Transverse colon (tissue), 4 donors: ENCODE results near the gene CEBPE. TPM values are rescaled to one million over a fixed set of nuclear protein-coding genes. Genes with fewer than 3 reads are reported as not detected.

Experiments used
- DNase-seq: peaks from one replicate; pipeline ENCODE4 v3.0.0-alpha.2; 2019
- H3K27ac ChIP-seq, 4 donors: fragments of 200-600 bp; sonication (generic); 2 replicates each; pipeline ENCODE4 v1.5.1; 2016 to 2018; ENCODE audit warnings: inconsistent platforms in 4 of 4
- H3K27me3 ChIP-seq: fragments of 200-600 bp; sonication (generic); 2 replicates; pipeline ENCODE4 v1.5.1; 2017; ENCODE audit warnings: inconsistent platforms
- H3K36me3 ChIP-seq, 4 donors: fragments of 200-600 bp; sonication (generic); 2 replicates each; pipeline ENCODE4 v1.5.1; 2017 to 2019; ENCODE audit warnings: inconsistent platforms in 4 of 4
- H3K4me1 ChIP-seq, 4 donors: fragments of 200-600 bp; sonication (generic); 2 replicates each; pipeline ENCODE4 v1.5.1; 2017 to 2020; ENCODE audit warnings: inconsistent platforms in 4 of 4
- H3K4me3 ChIP-seq, 4 donors: fragments of 200-600 bp; sonication (generic); 1 replicate in 1 of 4; 2 replicates in 3 of 4; pipeline versions ENCODE4 v1.5.1 to v1.6.1; 2017 to 2019; ENCODE audit warnings: inconsistent platforms in 4 of 4
- H3K9me3 ChIP-seq, 2 donors: fragments of 200-600 bp; sonication (generic); 2 replicates each; pipeline ENCODE4 v1.5.1; 2017 to 2019; ENCODE audit warnings: inconsistent platforms in 2 of 2
- EP300 ChIP-seq: sonication (generic); formaldehyde crosslinking; IDR thresholded peaks from one replicate; pipeline ENCODE4 v1.6.1; 2017; ENCODE audit warnings: antibody characterized with exemption, low read depth
- POLR2A ChIP-seq: fragments of 450-650 bp; IDR thresholded peaks from one replicate; pipeline ENCODE4 v1.6.1; 2016; ENCODE audit warnings: antibody characterized with exemption, mild to moderate bottlenecking, moderate library complexity
- POLR2AphosphoS5 ChIP-seq, 3 donors: sonication (generic); formaldehyde crosslinking; IDR thresholded peaks; one replicate each; pipeline ENCODE4 v1.6.1; 2016; ENCODE audit warnings: antibody characterized with exemption in 3 of 3
- WGBS, 2 donors: methylation state at CpG; one replicate each; pipeline ENCODE4 v1.1.5; 2018; ENCODE audit warnings: low coverage in 1 of 2; 5-methylcytosine and 5-hydroxymethylcytosine counted together
- in situ Hi-C, 4 donors: fragments of 200-750 bp; cut with MboI; loops; one replicate each; pipeline versions ENCODE4 v1.15.0 to v1.15.1; 2017; ENCODE audit warnings: low sequenced_read_pairs in 3 of 4, low pct_ligation_motif_present in 1 of 4, low pct_unique_long_range_greater_than_20kb in 1 of 4
- intact Hi-C: fragments of 100-400 bp; cut with DNase I; formaldehyde crosslinking; loops from one replicate; pipeline ENCODE4 v1.15.1; 2023; ENCODE audit warnings: low total_unique reads
- total RNA-seq, 4 donors: library from RNA; depleted of rRNA; stranded (reverse); fragments of >200 nt; gene quantifications; one replicate each; pipeline ENCODE4 v1.1.0, GENCODE V29; 2016
- TF ChIP-seq, protein P1 (sequence below), 5 experiments: fragments of 200-600 bp in 3 of 5; fragments of 450-650 bp in 2 of 5; sonication (generic) in 3 of 5; IDR thresholded peaks; 1 replicate in 2 of 5; 2 replicates in 3 of 5; pipeline ENCODE4 v1.5.1; 2016 to 2017; ENCODE audit warnings: antibody characterized with exemption in 5 of 5, inconsistent platforms in 3 of 5, mild to moderate bottlenecking in 2 of 5, moderate library complexity in 1 of 5

Gene CEBPE
- total RNA-seq, 4 donors from 2014 or later: not detected

DNA sequence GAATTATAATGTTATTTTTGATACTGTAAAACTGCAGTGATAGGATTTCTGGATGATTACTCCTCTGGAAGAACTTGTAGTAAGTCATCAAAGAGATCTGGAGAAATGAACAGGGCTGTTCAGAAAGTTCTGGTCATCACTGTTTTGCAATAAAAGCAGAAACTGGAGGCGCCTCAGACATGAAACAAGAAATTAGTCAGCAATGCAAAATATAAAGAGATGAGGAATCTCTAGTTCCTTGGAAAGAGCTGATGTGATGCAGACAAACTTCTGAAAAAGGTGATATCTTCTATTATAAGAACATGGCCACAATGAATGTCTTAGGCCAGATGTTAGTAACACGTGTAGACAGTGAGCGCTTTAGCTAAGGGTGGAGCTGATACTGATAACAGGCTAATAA lies 33.6 kb downstream of the CEBPE start:
- Histone ChIP-seq H3K27ac (no peak overlapping the region), H3K4me3 (no peak overlapping the region), H3K4me1 (peaks cover 0 to 6% (median 0%) of the 10 kb centered on the region in 4 donors), H3K9me3 (no peaks in the 10 kb centered on the region), H3K36me3 (peaks cover 0 to 91% (median 44%) of the 10 kb centered on the region in 4 donors), H3K27me3 (no peaks in the 10 kb centered on the region)
- in situ Hi-C loops (no loop called here), intact Hi-C loops (no loop called here)
- 70 to 84% methylated on average over 3 of the region's 3 CpGs for WGBS, 2 donors
- no peak for TF ChIP-seq EP300
- no peak for DNase-seq

- no peak for DNase-seq
- WGBS, 2 donors: 71 to 86% methylated on average over 1 of the region's 1 CpG
- TF ChIP-seq POLR2A (no peak), POLR2AphosphoS5 (IDR thresholded peaks at IDR 0.05) (no peak)
- TF ChIP-seq, protein P1, sequence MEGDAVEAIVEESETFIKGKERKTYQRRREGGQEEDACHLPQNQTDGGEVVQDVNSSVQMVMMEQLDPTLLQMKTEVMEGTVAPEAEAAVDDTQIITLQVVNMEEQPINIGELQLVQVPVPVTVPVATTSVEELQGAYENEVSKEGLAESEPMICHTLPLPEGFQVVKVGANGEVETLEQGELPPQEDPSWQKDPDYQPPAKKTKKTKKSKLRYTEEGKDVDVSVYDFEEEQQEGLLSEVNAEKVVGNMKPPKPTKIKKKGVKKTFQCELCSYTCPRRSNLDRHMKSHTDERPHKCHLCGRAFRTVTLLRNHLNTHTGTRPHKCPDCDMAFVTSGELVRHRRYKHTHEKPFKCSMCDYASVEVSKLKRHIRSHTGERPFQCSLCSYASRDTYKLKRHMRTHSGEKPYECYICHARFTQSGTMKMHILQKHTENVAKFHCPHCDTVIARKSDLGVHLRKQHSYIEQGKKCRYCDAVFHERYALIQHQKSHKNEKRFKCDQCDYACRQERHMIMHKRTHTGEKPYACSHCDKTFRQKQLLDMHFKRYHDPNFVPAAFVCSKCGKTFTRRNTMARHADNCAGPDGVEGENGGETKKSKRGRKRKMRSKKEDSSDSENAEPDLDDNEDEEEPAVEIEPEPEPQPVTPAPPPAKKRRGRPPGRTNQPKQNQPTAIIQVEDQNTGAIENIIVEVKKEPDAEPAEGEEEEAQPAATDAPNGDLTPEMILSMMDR (IDR thresholded peaks at IDR 0.05): no peak
- no peak overlapping the region for H3K4me3 ChIP-seq
- H3K9me3 ChIP-seq: no peaks in the 10 kb centered on the region
- no peak overlapping the region for H3K27ac ChIP-seq
- peaks cover 0 to 92% (median 45%) of the 10 kb centered on the region in 4 donors for H3K36me3 ChIP-seq
- in situ Hi-C loops: no loop called here
- peaks cover 0 to 28% (median 7%) of the 10 kb centered on the region in 4 donors for H3K4me1 ChIP-seq
- intact Hi-C loops: no loop called here
- no peaks in the 10 kb centered on the region for H3K27me3 ChIP-seq
Observed at GRCh38 chr14:23080474-23080873, 38.6 kb downstream of the CEBPE start.

GRCh38 chr14:23079716-23080115 lies 39.3 kb downstream of the CEBPE start:
- in situ Hi-C loops (no loop called here), intact Hi-C loops (no loop called here)
- DNase-seq: no peak
- Histone ChIP-seq H3K27ac (peak overlapping the region in 2 of 4 donors; percentile 52 to 54), H3K4me3 (no peak overlapping the region), H3K27me3 (no peaks in the 10 kb centered on the region), H3K36me3 (peaks cover 0 to 92% (median 44%) of the 10 kb centered on the region in 4 donors), H3K4me1 (peaks cover 0 to 28% (median 7%) of the 10 kb centered on the region in 4 donors), H3K9me3 (no peaks in the 10 kb centered on the region)
- TF ChIP-seq POLR2A (no peak), POLR2AphosphoS5 (IDR thresholded peaks at IDR 0.05) (no peak), EP300 (no peak)
- TF ChIP-seq, protein P1 (IDR thresholded peaks at IDR 0.05): no peak
- 40 to 89% methylated on average over 1 to 2 of the region's 2 CpGs for whole genome bisulfite sequencing, 2 donors

DNA sequence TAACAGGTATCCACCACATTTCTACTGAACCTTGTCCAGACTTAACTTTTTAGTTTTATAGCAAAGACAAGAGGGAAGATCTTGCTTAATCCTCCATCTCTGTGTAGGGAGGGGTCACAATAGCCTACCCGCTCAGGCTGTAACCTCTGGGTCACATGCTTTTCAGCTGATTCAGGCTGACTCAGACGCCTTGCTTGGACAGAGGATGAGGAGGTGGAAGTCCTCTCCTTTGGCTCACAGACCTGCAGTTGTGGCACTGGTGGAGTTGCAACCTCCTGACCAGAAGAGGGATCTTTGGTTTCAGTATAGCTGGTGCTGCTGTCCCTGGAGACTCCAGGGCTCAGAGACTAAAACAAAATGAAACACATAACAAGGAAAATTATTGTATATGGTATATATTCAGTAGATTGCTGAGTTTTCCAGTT lies 40.4 kb downstream of the CEBPE start:
- Histone ChIP-seq H3K4me1 (peaks cover 0 to 28% (median 7%) of the 10 kb centered on the region in 4 donors), H3K4me3 (no peak overlapping the region), H3K36me3 (peaks cover 0 to 92% (median 45%) of the 10 kb centered on the region in 4 donors), H3K27ac (peak overlapping the region; percentile 38 to 60 (median 53)), H3K27me3 (no peaks in the 10 kb centered on the region), H3K9me3 (no peaks in the 10 kb centered on the region)
- DNase-seq: peak; percentile 69
- TF ChIP-seq EP300 (no peak), POLR2AphosphoS5 (IDR thresholded peaks at IDR 0.05) (peak; percentile 15 to 53 (median 26))
- TF ChIP-seq, protein P1 (IDR thresholded peaks at IDR 0.05): no peak
- in situ Hi-C loops (no loop called here), intact Hi-C loops (no loop called here)
- WGBS, 2 donors: 20 to 56% methylated on average over 1 to 2 of the region's 2 CpGs

DNA sequence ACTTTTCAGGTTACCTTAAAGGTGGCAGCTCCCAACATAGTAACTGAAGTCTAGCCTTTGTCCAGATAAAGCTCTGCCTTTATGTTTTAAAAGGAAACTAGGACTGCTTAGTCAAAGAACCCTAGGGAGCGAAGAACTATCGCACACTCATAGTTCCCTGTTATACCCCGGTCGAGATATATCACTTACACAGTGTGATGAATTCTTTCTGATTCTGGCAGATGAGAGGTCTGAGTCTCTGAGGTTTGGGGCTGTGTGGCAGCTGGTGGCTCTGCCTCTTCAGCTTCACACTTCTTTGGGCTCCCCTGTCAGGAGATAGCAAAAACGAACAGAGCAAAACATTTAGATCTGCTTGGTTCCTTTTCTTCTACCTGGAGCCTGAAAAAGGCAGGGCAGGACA lies 41.1 kb downstream of the CEBPE start:
- H3K9me3 ChIP-seq: no peaks in the 10 kb centered on the region
- peaks cover 0 to 91% (median 44%) of the 10 kb centered on the region in 4 donors for H3K36me3 ChIP-seq
- 86 to 89% methylated on average over 2 to 5 of the region's 5 CpGs for WGBS, 2 donors
- no peaks in the 10 kb centered on the region for H3K27me3 ChIP-seq
- no peak for TF ChIP-seq POLR2A
- TF ChIP-seq EP300: no peak
- H3K4me1 ChIP-seq: peaks cover 0 to 33% (median 7%) of the 10 kb centered on the region in 4 donors
- intact Hi-C loops (no loop called here), in situ Hi-C loops (no loop called here)
- H3K4me3 ChIP-seq: no peak overlapping the region
- H3K27ac ChIP-seq: peak overlapping the region; percentile 38 to 60 (median 53)
- DNase-seq: no peak
